GM12878 (cell line): ENCODE results near the gene PHACTR1. TPM values are rescaled to one million over a fixed set of nuclear protein-coding genes. Genes with fewer than 3 reads are reported as not detected.

ENCODE experiments used
- ATAC-seq: fragments of 200-7000 bp; cut with Tn5 transposase; 3 replicates; pipeline ENCODE4 v1.9.1; 2020; ENCODE audit warnings: mild to moderate bottlenecking, moderate library complexity
- BruUV-seq: library from RNA; stranded (reverse); fragments of 400-500 nt; replicated peaks from 2 replicates; lab custom pipeline; 2021; lab: Mats Ljungman, UMichigan
- CTCF ChIA-PET: fragments of 300-600 bp; sonication (Branson Sonifier 250); formaldehyde crosslinking; extraction: SDS; loops from one replicate; lab custom pipeline; 2021; ENCODE audit warnings: inconsistent platforms; lab: Yijun Ruan, JAX
- POLR2A ChIA-PET: fragments of 350-600 bp; formaldehyde crosslinking; extraction: SDS; loops from one replicate; lab custom pipeline; 2021; ENCODE audit warnings: inconsistent platforms; lab: Charles Lee
- RAD21 ChIA-PET: fragments of 300-600 bp; sonication (Branson Sonifier 250); formaldehyde crosslinking; loops from one replicate; lab custom pipeline; 2023; ENCODE audit warnings: antibody characterized with exemption; ENCODE audit not compliant: unreplicated experiment; lab: Charles Lee
- SMC1A ChIA-PET: fragments of 300-600 bp; sonication (Branson Sonifier 250); formaldehyde crosslinking; loops from one replicate; lab custom pipeline; 2023; ENCODE audit not compliant: unreplicated experiment, uncharacterized antibody; lab: Charles Lee
- DNase-seq: peaks from one replicate; pipeline ENCODE4 v3.0.0-alpha.2; 2011; ENCODE audit warnings: low read depth, low spot score
- FAIRE-seq: peaks from 3 replicates; lab custom pipeline; 2011; peaks lifted over from hg19 to GRCh38; lab: Jason Lieb, UNC
- H2AFZ ChIP-seq: 2 replicates; pipeline ENCODE4 v1.6.0; 2011; ENCODE audit warnings: low read depth, low read length, control low read depth; ENCODE audit not compliant: control insufficient read depth
- H3K27ac ChIP-seq: 2 replicates; pipeline ENCODE4 v1.5.1; 2011; ENCODE audit warnings: control low read depth; ENCODE audit not compliant: control insufficient read depth, insufficient read depth
- H3K27me3 ChIP-seq, 2 experiments: replicated peaks in 1 of 2; 2 replicates each; pipeline versions ENCODE4 v1.6.0 to v1.6.1; 2011; ENCODE audit warnings: low read length in 1 of 2; ENCODE audit not compliant: control insufficient read depth in 2 of 2, insufficient read depth in 2 of 2
- H3K36me3 ChIP-seq, 2 experiments: 2 replicates each; pipeline ENCODE4 v1.5.1; 2011; ENCODE audit warnings: low read length in 1 of 2; ENCODE audit not compliant: control insufficient read depth in 2 of 2, insufficient read depth in 2 of 2
- H3K4me1 ChIP-seq: 2 replicates; pipeline ENCODE4 v1.6.1; 2011; ENCODE audit warnings: mild to moderate bottlenecking, low read length, moderate library complexity, mixed read lengths; ENCODE audit not compliant: control insufficient read depth, insufficient read depth
- H3K4me2 ChIP-seq: 2 replicates; pipeline ENCODE4 v1.6.0; 2011; ENCODE audit warnings: control low read depth; ENCODE audit not compliant: control insufficient read depth, insufficient read depth
- H3K4me3 ChIP-seq: fragments of 200-600 bp; sonication (generic); 2 replicates; pipeline ENCODE4 v1.5.1; 2016
- H3K79me2 ChIP-seq: 2 replicates; pipeline ENCODE4 v1.6.0; 2011; ENCODE audit warnings: low read length; ENCODE audit not compliant: control insufficient read depth, insufficient read depth
- H3K9ac ChIP-seq: 2 replicates; pipeline ENCODE4 v1.8.0; 2011; ENCODE audit warnings: low read length, control low read depth, mixed read lengths; ENCODE audit not compliant: control insufficient read depth, insufficient read depth
- H3K9me3 ChIP-seq: replicated peaks from 3 replicates; pipeline ENCODE4 v1.5.1; 2011; ENCODE audit warnings: mild to moderate bottlenecking, low read length; ENCODE audit not compliant: control insufficient read depth, insufficient read depth
- H4K20me1 ChIP-seq: 2 replicates; pipeline ENCODE4 v1.6.0; 2011; ENCODE audit not compliant: control insufficient read depth, insufficient read depth
- ASH2L ChIP-seq: fragments of 300-600, 200-600 bp; sonication (generic); IDR thresholded peaks from 2 replicates; pipeline ENCODE4 v1.6.1; 2017; ENCODE audit warnings: low read depth, mild to moderate bottlenecking, borderline replicate concordance
- CHD4 ChIP-seq: fragments of 200-600 bp; sonication (generic); IDR thresholded peaks from 2 replicates; pipeline ENCODE4 v1.6.1; 2016; ENCODE audit warnings: mild to moderate bottlenecking
- EZH2 ChIP-seq: IDR thresholded peaks from 2 replicates; pipeline ENCODE4 v1.6.1; 2012; ENCODE audit warnings: low read depth, mild to moderate bottlenecking, control low read depth, inconsistent platforms, low read length, borderline replicate concordance; ENCODE audit not compliant: control insufficient read depth
- GABPA ChIP-seq: IDR thresholded peaks from 2 replicates; pipeline ENCODE4 v1.6.1; 2014; ENCODE audit warnings: antibody characterized with exemption, low read depth, mild to moderate bottlenecking, inconsistent platforms
- JUNB ChIP-seq: IDR thresholded peaks from 2 replicates; pipeline ENCODE4 v1.6.1; 2016; ENCODE audit warnings: antibody characterized with exemption, mild to moderate bottlenecking
- MXI1 ChIP-seq: fragments of 150-350 bp; IDR thresholded peaks from 2 replicates; pipeline ENCODE4 v1.6.1; 2011; ENCODE audit warnings: low read depth, mild to moderate bottlenecking, inconsistent platforms, low read length, improper control_type of control experiment
- RAD21 ChIP-seq: IDR thresholded peaks from 2 replicates; pipeline ENCODE4 v1.6.1; 2011; ENCODE audit warnings: mild to moderate bottlenecking, low read depth, low read length, moderate library complexity; ENCODE audit not compliant: insufficient read depth
- SMAD5 ChIP-seq: IDR thresholded peaks from 2 replicates; pipeline ENCODE4 v1.6.1; 2016; ENCODE audit warnings: antibody characterized with exemption, low read depth
- TCF3 ChIP-seq: IDR thresholded peaks from 2 replicates; pipeline ENCODE4 v1.6.1; 2012; ENCODE audit warnings: low read depth, mild to moderate bottlenecking, low read length, borderline replicate concordance; ENCODE audit not compliant: insufficient read depth
- ZNF274 ChIP-seq: IDR thresholded peaks from one replicate; pipeline ENCODE4 v1.8.0; 2011; ENCODE audit not compliant: insufficient read length, insufficient read depth
- WGBS: methylation state at CpG from one replicate; pipeline ENCODE4 v1.1.6; 2016; ENCODE audit warnings: low lambda C conversion rate; ENCODE audit not compliant: insufficient replicate concordance, insufficient coverage; ENCODE audit errors: missing lambda C conversion rate; 5-methylcytosine and 5-hydroxymethylcytosine counted together
- in situ Hi-C: fragments of 300-500 bp; cut with MboI; formaldehyde crosslinking; loops from 9 replicates; pipeline ENCODE4 v1.14.3; 2018; ENCODE audit warnings: mixed read lengths
- intact Hi-C: fragments of 100-400 bp; cut with micrococcal nuclease; formaldehyde crosslinking; loops from one replicate; pipeline ENCODE4 v1.14.2; 2022; ENCODE audit not compliant: unreplicated experiment
- polyA plus RNA-seq, 11 experiments: library from polyadenylated mRNA; depleted of rRNA in 4 of 11; unstranded in 6 of 11; stranded (reverse) in 5 of 11; fragments of >200 nt; fragmentation: Nextera tagmentation in 4 of 11; fragmentation: Illumina TruSeq in 1 of 11; extraction: Ambion mirVana in 4 of 11; extraction: Trizol in 1 of 11; gene quantifications; 1 replicate in 1 of 11; 2 replicates in 10 of 11; pipeline versions ENCODE4 v1.2.1 to v1.2.3, GENCODE V29; 2011 to 2016; ENCODE audit warnings: inconsistent platforms in 2 of 11, missing spikeins in 2 of 11, low read depth in 1 of 11
- total RNA-seq, 4 experiments: library from RNA; depleted of rRNA in 3 of 4; stranded (reverse); fragments of >200 nt in 3 of 4; fragmentation: Illumina TruSeq in 1 of 4; extraction: Trizol in 1 of 4; gene quantifications; 2 replicates each; pipeline versions ENCODE4 v1.2.1 to v1.2.3, GENCODE V29; 2013 to 2021
- TF ChIP-seq, protein P1 (sequence below): IDR thresholded peaks from 2 replicates; pipeline ENCODE4 v1.6.1; 2012; ENCODE audit warnings: mild to moderate bottlenecking, low read depth, low read length
- TF ChIP-seq, protein P2 (sequence below): IDR thresholded peaks from 2 replicates; pipeline ENCODE4 v1.6.1; 2012; ENCODE audit warnings: low read length, inconsistent platforms
- TF ChIP-seq, protein P3 (sequence below): fragments of 450-650 bp; formaldehyde crosslinking; IDR thresholded peaks from 2 replicates; pipeline ENCODE4 v1.5.0; 2022; ENCODE audit warnings: mild to moderate bottlenecking, missing genetic modification characterization
- TF ChIP-seq, protein P4 (sequence below): IDR thresholded peaks from 2 replicates; pipeline ENCODE4 v1.6.1; 2012; ENCODE audit warnings: low read depth, low read length, improper control_type of control experiment

The PHACTR1 gene
- total and polyA plus RNA-seq, 10 of the 15 experiments (the other 5 are each of a cell fraction or from before 2014, with no cell fraction given), result 34.2 to 94.6 (median 62.3) TPM

DNA sequence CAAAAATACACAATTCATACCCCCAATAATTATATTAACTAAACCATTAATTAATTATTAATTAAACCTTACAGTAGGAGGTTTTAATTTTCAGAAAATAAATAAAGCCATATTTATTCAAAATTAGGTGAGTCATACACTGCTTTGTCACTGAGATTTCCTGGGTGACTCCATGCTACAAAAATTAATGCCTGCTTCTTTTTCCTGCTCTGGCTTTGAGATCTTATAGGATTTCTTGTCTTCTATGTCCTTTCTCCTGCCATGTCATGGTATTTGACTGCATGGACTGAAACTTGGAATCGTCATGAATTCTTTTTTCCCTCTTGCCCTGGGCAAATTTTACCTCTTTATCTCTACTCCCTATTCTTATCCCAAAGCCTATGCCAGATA, 133.2 kb downstream of the PHACTR1 start (continued):
- TF ChIP-seq, protein P1, sequence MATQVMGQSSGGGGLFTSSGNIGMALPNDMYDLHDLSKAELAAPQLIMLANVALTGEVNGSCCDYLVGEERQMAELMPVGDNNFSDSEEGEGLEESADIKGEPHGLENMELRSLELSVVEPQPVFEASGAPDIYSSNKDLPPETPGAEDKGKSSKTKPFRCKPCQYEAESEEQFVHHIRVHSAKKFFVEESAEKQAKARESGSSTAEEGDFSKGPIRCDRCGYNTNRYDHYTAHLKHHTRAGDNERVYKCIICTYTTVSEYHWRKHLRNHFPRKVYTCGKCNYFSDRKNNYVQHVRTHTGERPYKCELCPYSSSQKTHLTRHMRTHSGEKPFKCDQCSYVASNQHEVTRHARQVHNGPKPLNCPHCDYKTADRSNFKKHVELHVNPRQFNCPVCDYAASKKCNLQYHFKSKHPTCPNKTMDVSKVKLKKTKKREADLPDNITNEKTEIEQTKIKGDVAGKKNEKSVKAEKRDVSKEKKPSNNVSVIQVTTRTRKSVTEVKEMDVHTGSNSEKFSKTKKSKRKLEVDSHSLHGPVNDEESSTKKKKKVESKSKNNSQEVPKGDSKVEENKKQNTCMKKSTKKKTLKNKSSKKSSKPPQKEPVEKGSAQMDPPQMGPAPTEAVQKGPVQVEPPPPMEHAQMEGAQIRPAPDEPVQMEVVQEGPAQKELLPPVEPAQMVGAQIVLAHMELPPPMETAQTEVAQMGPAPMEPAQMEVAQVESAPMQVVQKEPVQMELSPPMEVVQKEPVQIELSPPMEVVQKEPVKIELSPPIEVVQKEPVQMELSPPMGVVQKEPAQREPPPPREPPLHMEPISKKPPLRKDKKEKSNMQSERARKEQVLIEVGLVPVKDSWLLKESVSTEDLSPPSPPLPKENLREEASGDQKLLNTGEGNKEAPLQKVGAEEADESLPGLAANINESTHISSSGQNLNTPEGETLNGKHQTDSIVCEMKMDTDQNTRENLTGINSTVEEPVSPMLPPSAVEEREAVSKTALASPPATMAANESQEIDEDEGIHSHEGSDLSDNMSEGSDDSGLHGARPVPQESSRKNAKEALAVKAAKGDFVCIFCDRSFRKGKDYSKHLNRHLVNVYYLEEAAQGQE, result no peak

DNA sequence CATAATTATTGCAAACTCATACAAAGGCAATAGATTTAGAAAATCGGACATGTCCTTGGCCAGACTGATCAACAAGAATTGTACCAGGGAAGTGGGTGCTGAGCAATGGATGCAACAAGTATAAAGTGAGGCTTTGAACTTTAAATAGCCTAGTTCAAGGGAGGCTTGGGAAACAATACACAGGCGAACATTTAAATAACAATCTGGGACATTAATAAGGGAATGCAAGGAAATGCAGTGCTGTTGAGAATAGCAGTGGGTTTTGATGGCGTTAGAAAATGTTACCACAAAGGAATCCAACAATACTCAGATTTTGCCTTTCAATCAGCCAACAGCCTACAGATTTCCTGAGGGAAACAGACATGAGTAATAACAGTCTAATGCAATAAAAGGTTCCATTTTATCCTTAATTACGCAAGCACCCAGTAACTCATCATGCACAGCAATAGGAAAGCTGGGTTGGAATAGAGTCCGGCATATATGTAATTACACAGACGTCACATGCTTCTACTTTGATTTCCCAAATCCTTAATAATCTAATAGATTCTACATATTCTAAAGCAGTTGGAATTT, 134.6 kb downstream of the PHACTR1 start:
- FAIRE-seq, result no peak
- ChIA-PET CTCF (interaction anchor here (0.6 kb wide), 1 partner anchor 1541 kb away, joined by 4 read pairs; no protein-coding TSS in a partner anchor), RAD21 (no interaction called here)
- TF ChIP-seq SMAD5 (no peak), ZNF274 (no peak), MXI1 (no peak), JUNB (no peak), ASH2L (no peak), CHD4 (no peak), GABPA (no peak), EZH2 (no peak), RAD21 (no peak), TCF3 (no peak)
- TF ChIP-seq, protein P2, sequence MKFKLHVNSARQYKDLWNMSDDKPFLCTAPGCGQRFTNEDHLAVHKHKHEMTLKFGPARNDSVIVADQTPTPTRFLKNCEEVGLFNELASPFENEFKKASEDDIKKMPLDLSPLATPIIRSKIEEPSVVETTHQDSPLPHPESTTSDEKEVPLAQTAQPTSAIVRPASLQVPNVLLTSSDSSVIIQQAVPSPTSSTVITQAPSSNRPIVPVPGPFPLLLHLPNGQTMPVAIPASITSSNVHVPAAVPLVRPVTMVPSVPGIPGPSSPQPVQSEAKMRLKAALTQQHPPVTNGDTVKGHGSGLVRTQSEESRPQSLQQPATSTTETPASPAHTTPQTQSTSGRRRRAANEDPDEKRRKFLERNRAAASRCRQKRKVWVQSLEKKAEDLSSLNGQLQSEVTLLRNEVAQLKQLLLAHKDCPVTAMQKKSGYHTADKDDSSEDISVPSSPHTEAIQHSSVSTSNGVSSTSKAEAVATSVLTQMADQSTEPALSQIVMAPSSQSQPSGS, result no peak
- TF ChIP-seq, protein P3, sequence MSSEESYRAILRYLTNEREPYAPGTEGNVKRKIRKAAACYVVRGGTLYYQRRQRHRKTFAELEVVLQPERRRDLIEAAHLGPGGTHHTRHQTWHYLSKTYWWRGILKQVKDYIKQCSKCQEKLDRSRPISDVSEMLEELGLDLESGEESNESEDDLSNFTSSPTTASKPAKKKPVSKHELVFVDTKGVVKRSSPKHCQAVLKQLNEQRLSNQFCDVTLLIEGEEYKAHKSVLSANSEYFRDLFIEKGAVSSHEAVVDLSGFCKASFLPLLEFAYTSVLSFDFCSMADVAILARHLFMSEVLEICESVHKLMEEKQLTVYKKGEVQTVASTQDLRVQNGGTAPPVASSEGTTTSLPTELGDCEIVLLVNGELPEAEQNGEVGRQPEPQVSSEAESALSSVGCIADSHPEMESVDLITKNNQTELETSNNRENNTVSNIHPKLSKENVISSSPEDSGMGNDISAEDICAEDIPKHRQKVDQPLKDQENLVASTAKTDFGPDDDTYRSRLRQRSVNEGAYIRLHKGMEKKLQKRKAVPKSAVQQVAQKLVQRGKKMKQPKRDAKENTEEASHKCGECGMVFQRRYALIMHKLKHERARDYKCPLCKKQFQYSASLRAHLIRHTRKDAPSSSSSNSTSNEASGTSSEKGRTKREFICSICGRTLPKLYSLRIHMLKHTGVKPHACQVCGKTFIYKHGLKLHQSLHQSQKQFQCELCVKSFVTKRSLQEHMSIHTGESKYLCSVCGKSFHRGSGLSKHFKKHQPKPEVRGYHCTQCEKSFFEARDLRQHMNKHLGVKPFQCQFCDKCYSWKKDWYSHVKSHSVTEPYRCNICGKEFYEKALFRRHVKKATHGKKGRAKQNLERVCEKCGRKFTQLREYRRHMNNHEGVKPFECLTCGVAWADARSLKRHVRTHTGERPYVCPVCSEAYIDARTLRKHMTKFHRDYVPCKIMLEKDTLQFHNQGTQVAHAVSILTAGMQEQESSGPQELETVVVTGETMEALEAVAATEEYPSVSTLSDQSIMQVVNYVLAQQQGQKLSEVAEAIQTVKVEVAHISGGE (CRISPR knock-in tag), result no peak
- TF ChIP-seq, protein P4, sequence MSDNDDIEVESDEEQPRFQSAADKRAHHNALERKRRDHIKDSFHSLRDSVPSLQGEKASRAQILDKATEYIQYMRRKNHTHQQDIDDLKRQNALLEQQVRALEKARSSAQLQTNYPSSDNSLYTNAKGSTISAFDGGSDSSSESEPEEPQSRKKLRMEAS, result no peak

More for the DNA sequence above, 134.6 kb downstream of the PHACTR1 start:
- peaks cover 0 to 1% of the 10 kb centered on the region in 2 experiments; a peak in 1 of 4 replicates for H3K27me3 ChIP-seq
- ChIA-PET SMC1A (no interaction called here), POLR2A (no interaction called here)
- no TSS peak for BruUV-seq
- intact Hi-C loops, result no loop called here
- H2AFZ ChIP-seq, result no peak overlapping the region
- WGBS, result 16% methylated on average over 6 of the region's 6 CpGs
- no peaks in the 10 kb centered on the region for H3K4me1 ChIP-seq
- in situ Hi-C loops, result no loop called here
- no peak overlapping the region for H3K9ac ChIP-seq
- no peaks in the 10 kb centered on the region for H3K36me3 ChIP-seq
- DNase-seq (no peak), ATAC-seq (no peak)
- H3K4me2 ChIP-seq, result no peak overlapping the region
- no peak overlapping the region for H3K4me3 ChIP-seq
- H3K79me2 ChIP-seq, result no peaks in the 10 kb centered on the region
- no peak overlapping the region for H3K27ac ChIP-seq
- H3K9me3 ChIP-seq, result no peaks in the 10 kb centered on the region
- H4K20me1 ChIP-seq, result no peaks in the 10 kb centered on the region
